CD8-positive, alpha-beta memory T cell (primary cell): Measurements from ENCODE around the gene BRSK2. TPM values are rescaled to one million over a fixed set of nuclear protein-coding genes. Genes with fewer than 3 reads are reported as not detected.

Source experiments
- CTCF ChIA-PET: fragments of 350-600 bp; sonication (Branson Sonifier 250); formaldehyde crosslinking; loops from one replicate; lab custom pipeline; 2021; ENCODE audit warnings: antibody characterized with exemption; lab: Charles Lee
- POLR2A ChIA-PET: fragments of 350-600 bp; sonication (Branson Sonifier 250); formaldehyde crosslinking; loops from one replicate; lab custom pipeline; 2021; ENCODE audit warnings: antibody characterized with exemption; lab: Charles Lee
- DNase-seq, 5 donors: peaks; one replicate each; pipeline versions ENCODE4 v3.0.0 to v3.0.0-alpha.2; 2020 to 2022; ENCODE audit warnings: mixed read lengths in 1 of 5
- H3K27ac ChIP-seq: one replicate; pipeline ENCODE4 v1.7.0; 2013; ENCODE audit warnings: low read depth, mild to moderate bottlenecking, low read length, moderate library complexity
- H3K27me3 ChIP-seq: 2 replicates; pipeline ENCODE4 v1.7.0; 2013; ENCODE audit warnings: low read length, mild to moderate bottlenecking; ENCODE audit not compliant: insufficient read depth, poor library complexity, severe bottlenecking
- H3K36me3 ChIP-seq: 2 replicates; pipeline ENCODE4 v1.7.0; 2013; ENCODE audit warnings: mild to moderate bottlenecking, low read length, moderate library complexity; ENCODE audit not compliant: insufficient read depth
- H3K4me1 ChIP-seq: 2 replicates; pipeline ENCODE4 v1.7.0; 2013; ENCODE audit warnings: mild to moderate bottlenecking, low read length, moderate library complexity; ENCODE audit not compliant: insufficient read depth
- H3K4me3 ChIP-seq: 2 replicates; pipeline ENCODE4 v1.7.0; 2013; ENCODE audit warnings: mild to moderate bottlenecking, low read length
- H3K9me3 ChIP-seq: 2 replicates; pipeline ENCODE4 v1.7.0; 2013; ENCODE audit warnings: mild to moderate bottlenecking, low read length
- H3K27ac Mint-ChIP-seq, 8 donors: one replicate each; pipeline ENCODE4 v1.8.0; 2020 to 2021; ENCODE audit warnings: mixed read lengths in 8 of 8, mild to moderate bottlenecking in 6 of 8, inconsistent platforms in 3 of 8, moderate library complexity in 3 of 8
- H3K27me3 Mint-ChIP-seq, 2 donors: one replicate each; pipeline ENCODE4 v1.8.0; 2020 to 2021; ENCODE audit warnings: mixed read lengths in 2 of 2, mild to moderate bottlenecking in 1 of 2, moderate library complexity in 1 of 2
- H3K36me3 Mint-ChIP-seq, 3 donors: one replicate each; pipeline ENCODE4 v1.8.0; 2020 to 2021; ENCODE audit warnings: mixed read lengths in 3 of 3, inconsistent platforms in 1 of 3, mild to moderate bottlenecking in 1 of 3
- H3K4me1 Mint-ChIP-seq, 3 donors: one replicate each; pipeline ENCODE4 v1.8.0; 2020 to 2021; ENCODE audit warnings: mixed read lengths in 3 of 3, inconsistent platforms in 1 of 3, mild to moderate bottlenecking in 1 of 3
- H3K4me3 Mint-ChIP-seq, 7 donors: one replicate each; pipeline ENCODE4 v1.8.0; 2020 to 2021; ENCODE audit warnings: mixed read lengths in 7 of 7, mild to moderate bottlenecking in 6 of 7, moderate library complexity in 4 of 7, inconsistent platforms in 2 of 7
- H3K9me3 Mint-ChIP-seq, 5 donors: one replicate each; pipeline ENCODE4 v1.8.0; 2020 to 2022; ENCODE audit warnings: mixed read lengths in 5 of 5, mild to moderate bottlenecking in 3 of 5, moderate library complexity in 2 of 5, inconsistent platforms in 1 of 5
- polyA plus RNA-seq: library from polyadenylated mRNA; unstranded; fragments of 300-500 nt; fragmentation: Illumina TruSeq; gene quantifications from one replicate; pipeline ENCODE4 v1.2.3, GENCODE V29; 2021
- total RNA-seq, 2 experiments: library from RNA; stranded (reverse); gene quantifications; one replicate each; pipeline ENCODE4 v1.2.3, GENCODE V29; 2021

Gene BRSK2
- total and polyA plus RNA-seq, 3 experiments from 2014 or later: 0.23 to 0.59 (median 0.35) TPM

GRCh38 chr11:1398528-1399235, 8.9 kb downstream of the BRSK2 start:
- ChIA-PET CTCF (no interaction called here), POLR2A (no interaction called here)
- no peak for DNase-seq
- Mint-ChIP-seq H3K27me3 (peaks cover 6 to 10% of the 10 kb centered on the region in 2 donors), H3K4me1 (no peaks in the 10 kb centered on the region), H3K4me3 (no peak overlapping the region), H3K27ac (no peak overlapping the region), H3K9me3 (no peaks in the 10 kb centered on the region), H3K36me3 (no peaks in the 10 kb centered on the region)
- Histone ChIP-seq H3K9me3 (no peaks in the 10 kb centered on the region), H3K27me3 (no peaks in the 10 kb centered on the region), H3K36me3 (no peaks in the 10 kb centered on the region), H3K4me1 (no peaks in the 10 kb centered on the region), H3K27ac (no peak overlapping the region), H3K4me3 (no peak overlapping the region)

DNA sequence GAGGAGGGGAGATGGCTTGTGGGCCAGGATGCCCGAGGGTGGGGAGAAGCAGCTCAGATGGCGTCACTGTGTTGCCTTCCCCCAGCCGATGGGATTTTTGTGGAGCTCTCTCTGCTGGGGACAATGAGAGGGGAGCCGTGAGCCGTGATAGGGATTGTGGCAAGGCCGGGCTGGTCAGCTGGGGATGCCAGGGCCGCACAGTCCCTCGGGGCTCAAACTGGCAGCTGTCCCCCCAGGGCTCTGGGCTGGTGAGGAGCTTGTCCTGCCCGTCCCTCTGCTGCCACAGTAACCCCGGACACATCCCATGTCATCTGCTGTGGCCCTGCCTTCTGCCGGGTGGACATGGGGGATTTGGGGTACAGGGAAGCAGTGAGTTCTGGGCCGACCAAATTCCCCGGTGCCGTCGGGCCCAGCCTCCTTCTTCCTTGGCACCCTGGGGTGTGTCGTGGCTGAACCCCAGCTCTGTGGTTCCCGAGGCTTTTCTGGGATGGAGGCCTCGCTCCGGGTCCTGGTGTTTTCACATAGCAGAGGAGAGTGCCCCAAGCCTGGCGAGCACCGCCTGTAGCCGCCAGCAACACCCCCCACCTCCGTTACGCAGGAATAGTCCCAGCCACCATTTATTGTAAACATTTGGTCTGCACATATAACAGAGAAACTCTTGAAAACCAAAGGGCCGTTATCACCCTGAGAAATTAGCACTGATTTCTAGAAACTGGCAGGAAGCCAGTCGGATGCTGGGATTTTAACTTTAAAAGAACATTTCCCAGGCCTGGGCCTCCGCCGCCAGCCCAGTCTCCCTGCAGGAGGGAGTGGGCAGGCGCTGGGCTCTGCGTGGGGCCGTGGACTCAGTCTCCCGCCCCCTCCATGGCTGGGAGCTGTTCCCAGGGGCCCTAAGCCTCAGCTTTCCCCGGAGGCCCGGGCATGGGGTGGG, 9.9 kb downstream of the BRSK2 start:
- no peaks in the 10 kb centered on the region for H3K36me3 Mint-ChIP-seq
- no peak for DNase-seq
- Histone ChIP-seq H3K27me3 (no peaks in the 10 kb centered on the region), H3K27ac (no peak overlapping the region), H3K4me1 (no peaks in the 10 kb centered on the region), H3K36me3 (no peaks in the 10 kb centered on the region), H3K4me3 (no peak overlapping the region), H3K9me3 (no peaks in the 10 kb centered on the region)
- peaks cover 6 to 9% of the 10 kb centered on the region in 2 donors for H3K27me3 Mint-ChIP-seq
- H3K4me1 Mint-ChIP-seq: no peaks in the 10 kb centered on the region
- H3K9me3 Mint-ChIP-seq: no peaks in the 10 kb centered on the region
- H3K27ac Mint-ChIP-seq: no peak overlapping the region
- ChIA-PET CTCF (no interaction called here), POLR2A (no interaction called here)
- no peak overlapping the region for H3K4me3 Mint-ChIP-seq

DNA sequence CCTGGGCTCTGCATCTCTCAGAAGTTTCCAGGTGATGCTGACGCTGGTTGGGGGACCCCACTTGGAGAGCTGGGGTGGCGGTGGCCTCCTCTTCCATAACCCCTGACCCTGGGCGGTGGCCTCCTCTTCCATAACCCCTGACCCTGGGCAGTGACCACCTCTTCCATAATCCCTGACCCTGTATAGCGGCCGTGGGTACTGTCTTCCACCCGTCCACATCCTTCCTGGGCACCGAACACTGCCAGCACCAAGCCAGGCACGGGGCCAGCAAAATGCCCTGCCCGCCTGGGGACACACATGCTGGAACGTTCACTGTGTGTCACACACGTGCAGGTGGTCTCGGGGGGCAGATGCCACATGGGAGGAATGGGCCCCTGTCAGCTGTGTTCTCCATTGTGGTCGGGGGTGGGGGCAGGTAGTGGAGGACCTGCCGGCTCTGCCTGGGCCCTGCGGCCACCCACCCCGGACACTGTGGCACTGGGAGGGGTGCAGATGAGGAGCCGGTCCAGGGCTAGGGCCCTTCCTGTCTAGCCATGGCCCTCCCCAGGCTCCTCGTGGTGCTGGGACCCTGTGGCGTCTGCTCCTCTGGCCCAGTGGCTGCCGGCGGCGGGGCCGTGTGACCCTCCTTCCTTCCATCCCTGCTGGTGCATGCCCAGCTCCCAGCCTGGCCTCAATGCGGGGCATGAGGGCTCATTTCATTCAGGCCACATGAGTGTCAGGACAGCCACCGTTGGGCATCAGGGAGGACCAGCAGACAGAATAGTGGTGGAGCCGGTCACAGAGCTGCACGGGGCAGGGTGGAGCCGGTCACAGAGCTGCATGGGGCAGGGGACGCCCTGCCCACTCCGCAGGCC, 10.8 kb downstream of the BRSK2 start:
- Mint-ChIP-seq H3K4me3 (no peak overlapping the region), H3K27me3 (peaks cover 6 to 9% of the 10 kb centered on the region in 2 donors), H3K4me1 (no peaks in the 10 kb centered on the region), H3K36me3 (no peaks in the 10 kb centered on the region), H3K9me3 (no peaks in the 10 kb centered on the region), H3K27ac (no peak overlapping the region)
- Histone ChIP-seq H3K36me3 (no peaks in the 10 kb centered on the region), H3K4me3 (no peak overlapping the region), H3K27ac (no peak overlapping the region), H3K27me3 (no peaks in the 10 kb centered on the region), H3K9me3 (no peaks in the 10 kb centered on the region), H3K4me1 (no peaks in the 10 kb centered on the region)
- ChIA-PET POLR2A (no interaction called here), CTCF (no interaction called here)
- DNase-seq: no peak

DNA sequence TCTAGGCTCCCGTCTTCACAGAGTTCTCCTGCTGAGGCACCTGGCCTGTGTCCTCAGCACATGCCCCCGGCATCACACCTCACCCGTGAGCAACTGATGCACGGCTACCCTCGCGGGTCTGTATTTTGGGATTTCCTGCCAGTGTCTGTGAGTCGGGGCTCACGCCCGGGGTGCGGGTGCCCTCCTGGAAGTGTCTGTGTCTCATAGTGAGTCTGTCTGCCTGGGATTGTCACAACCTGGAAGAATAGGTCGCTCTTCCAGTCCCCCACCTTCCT, 11.4 kb downstream of the BRSK2 start:
- H3K9me3 Mint-ChIP-seq: no peaks in the 10 kb centered on the region
- H3K27me3 ChIP-seq: no peaks in the 10 kb centered on the region
- H3K36me3 Mint-ChIP-seq: no peaks in the 10 kb centered on the region
- peak overlapping the region in 1 of 8 donors; percentile 27 for H3K27ac Mint-ChIP-seq
- no peak overlapping the region for H3K27ac ChIP-seq
- H3K4me1 Mint-ChIP-seq: no peaks in the 10 kb centered on the region
- no peak for DNase-seq
- POLR2A ChIA-PET: no interaction called here
- no peak overlapping the region for H3K4me3 Mint-ChIP-seq
- H3K4me3 ChIP-seq: no peak overlapping the region
- H3K27me3 Mint-ChIP-seq: peaks cover 6 to 9% of the 10 kb centered on the region in 2 donors
- no peaks in the 10 kb centered on the region for H3K9me3 ChIP-seq
- CTCF ChIA-PET: no interaction called here
- H3K36me3 ChIP-seq: no peaks in the 10 kb centered on the region
- H3K4me1 ChIP-seq: no peaks in the 10 kb centered on the region

DNA sequence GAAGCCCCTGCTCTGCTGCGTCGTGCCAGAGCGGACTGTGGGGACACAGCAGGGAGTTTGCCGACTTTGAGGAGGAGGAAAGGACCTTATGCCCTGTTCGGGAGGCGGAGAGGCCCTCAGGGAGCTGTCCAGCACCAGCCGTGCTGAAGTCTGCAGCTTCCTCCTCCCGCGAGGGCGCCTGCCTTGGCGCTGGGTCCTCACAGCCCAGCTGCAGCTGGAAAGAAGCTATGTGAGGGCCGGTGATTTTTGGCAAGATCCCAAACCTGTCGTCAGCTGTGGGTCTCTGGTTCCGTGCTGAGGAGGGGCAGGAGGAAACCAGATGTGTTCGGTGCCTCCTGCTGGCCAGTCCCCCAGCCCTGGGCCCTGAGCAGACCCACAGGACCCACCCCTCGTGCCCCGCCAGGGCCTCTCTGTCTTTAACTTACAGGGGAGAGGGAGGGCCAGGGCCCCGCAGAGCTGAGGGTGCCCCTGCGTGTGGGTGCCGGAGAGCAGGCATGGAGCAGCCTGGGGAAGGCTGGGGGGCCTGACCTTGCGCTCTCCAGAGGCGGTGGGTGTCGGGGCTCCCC, 12.0 kb downstream of the BRSK2 start:
- Mint-ChIP-seq H3K9me3 (no peaks in the 10 kb centered on the region), H3K36me3 (no peaks in the 10 kb centered on the region), H3K27me3 (peaks cover 6 to 9% of the 10 kb centered on the region in 2 donors), H3K27ac (no peak overlapping the region), H3K4me1 (no peaks in the 10 kb centered on the region), H3K4me3 (no peak overlapping the region)
- Histone ChIP-seq H3K4me1 (no peaks in the 10 kb centered on the region), H3K36me3 (no peaks in the 10 kb centered on the region), H3K27ac (no peak overlapping the region), H3K4me3 (no peak overlapping the region), H3K9me3 (no peaks in the 10 kb centered on the region), H3K27me3 (no peaks in the 10 kb centered on the region)
- peak in 3 of 5 donors; percentile 37 to 62 (median 41) for DNase-seq
- ChIA-PET POLR2A (no interaction called here), CTCF (no interaction called here)

DNA sequence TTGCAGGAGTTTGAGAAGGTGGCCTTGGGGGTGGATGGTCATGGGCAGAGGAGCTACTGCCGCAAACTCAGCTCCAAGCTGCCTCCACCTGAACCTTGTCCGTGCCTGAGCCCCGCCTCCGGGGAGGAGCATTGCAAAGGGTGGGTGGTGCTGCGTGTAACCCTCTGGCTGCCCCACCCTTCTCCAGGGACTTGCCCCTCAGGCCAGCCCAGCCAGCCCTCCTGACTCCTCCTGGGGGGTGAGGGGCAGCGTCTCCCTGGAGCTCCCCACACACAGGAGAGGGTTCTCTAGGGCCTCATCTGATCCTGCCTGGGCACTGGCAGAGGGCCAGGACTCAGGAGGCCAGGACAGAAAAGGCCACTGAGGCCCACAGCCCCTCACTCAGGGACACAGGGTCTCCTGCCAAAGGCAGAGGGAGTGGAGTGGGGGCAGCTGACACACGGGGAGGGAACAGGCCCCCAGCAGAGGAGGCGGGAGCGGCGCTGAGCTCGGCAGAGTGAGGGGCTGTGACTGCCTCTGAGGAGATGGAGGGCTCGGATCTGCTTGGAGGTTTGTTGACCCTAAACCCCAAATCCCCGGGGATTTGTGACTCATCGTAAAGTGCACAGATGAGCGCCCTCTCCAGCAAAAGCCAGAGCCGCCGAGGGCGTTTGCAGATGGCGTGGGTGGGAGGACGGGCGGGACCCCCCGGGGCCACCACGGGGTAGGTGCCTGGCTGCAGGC, 12.8 kb downstream of the BRSK2 start:
- H3K4me3 ChIP-seq: no peak overlapping the region
- POLR2A ChIA-PET: no interaction called here
- H3K4me1 ChIP-seq: no peaks in the 10 kb centered on the region
- CTCF ChIA-PET: no interaction called here
- Mint-ChIP-seq H3K4me3 (no peak overlapping the region), H3K27me3 (peaks cover 6 to 12% of the 10 kb centered on the region in 2 donors), H3K36me3 (no peaks in the 10 kb centered on the region), H3K4me1 (no peaks in the 10 kb centered on the region), H3K9me3 (no peaks in the 10 kb centered on the region), H3K27ac (no peak overlapping the region)
- H3K36me3 ChIP-seq: no peaks in the 10 kb centered on the region
- H3K9me3 ChIP-seq: no peaks in the 10 kb centered on the region
- H3K27me3 ChIP-seq: no peaks in the 10 kb centered on the region
- no peak overlapping the region for H3K27ac ChIP-seq
- DNase-seq: no peak

DNA sequence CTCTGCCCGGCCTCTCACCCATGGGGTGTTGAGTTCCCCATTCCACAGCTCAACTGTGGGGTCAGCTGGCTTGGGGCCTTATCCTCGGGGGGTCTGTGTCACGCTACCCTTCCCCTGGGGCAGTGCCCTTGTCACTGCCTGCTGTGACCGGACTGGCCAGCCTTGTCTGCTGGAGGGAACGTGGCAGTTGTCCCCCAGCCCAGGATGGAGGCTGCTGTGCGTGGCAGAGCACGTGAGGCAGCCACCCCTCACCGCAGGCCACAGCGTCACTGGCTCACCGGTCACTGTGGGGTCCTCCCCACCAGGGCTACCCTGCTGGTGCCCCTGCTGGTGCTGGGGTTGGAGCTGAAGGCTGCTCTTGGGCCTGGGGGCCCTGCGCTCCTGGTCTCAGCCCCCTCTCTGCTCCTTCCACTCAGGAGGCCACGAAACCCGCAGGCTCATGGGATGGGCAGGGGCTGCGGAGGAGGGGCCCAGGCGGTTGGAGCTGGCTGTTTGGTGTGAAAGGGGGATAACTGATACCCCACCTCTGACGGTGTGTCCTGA, 13.4 kb downstream of the BRSK2 start:
- POLR2A ChIA-PET: no interaction called here
- CTCF ChIA-PET: no interaction called here
- Histone ChIP-seq H3K9me3 (no peaks in the 10 kb centered on the region), H3K27me3 (no peaks in the 10 kb centered on the region), H3K4me1 (no peaks in the 10 kb centered on the region), H3K4me3 (no peak overlapping the region), H3K27ac (no peak overlapping the region), H3K36me3 (no peaks in the 10 kb centered on the region)
- peaks cover 8 to 12% of the 10 kb centered on the region in 2 donors for H3K27me3 Mint-ChIP-seq
- no peak overlapping the region for H3K27ac Mint-ChIP-seq
- no peak overlapping the region for H3K4me3 Mint-ChIP-seq
- H3K36me3 Mint-ChIP-seq: no peaks in the 10 kb centered on the region
- H3K9me3 Mint-ChIP-seq: no peaks in the 10 kb centered on the region
- DNase-seq: no peak
- H3K4me1 Mint-ChIP-seq: no peaks in the 10 kb centered on the region
